HG03378 (cell line): Measurements from ENCODE around the gene ASB12.

ENCODE experiments used
- ATAC-seq: cut with Tn5 transposase; IDR thresholded peaks from one replicate; pipeline ENCODE4 v1.9.1; 2021; ENCODE audit warnings: mild to moderate bottlenecking, moderate library complexity; ENCODE audit not compliant: unreplicated experiment

ASB12 gene

GRCh38 chrX:64186974-64187761 is 43.2 kb downstream of the ASB12 start:
- ATAC-seq: no peak

- ATAC-seq: no peak
Observed at GRCh38 chrX:64184396-64184795, 46.0 kb downstream of the ASB12 start.

- ATAC-seq: no peak
Observed at GRCh38 chrX:64182208-64182607, 48.2 kb downstream of the ASB12 start.

GRCh38 chrX:64176876-64177275 is 53.5 kb downstream of the ASB12 start:
- ATAC-seq: no peak
